SK-N-MC (cell line): ENCODE data around the gene SFTPA2.
"Not testable (repeated sequence)": the region's sequence is repeated elsewhere in the genome, so short reads cannot be mapped to it uniquely, and the experiment has no call there.

ENCODE experiments used
- EZH2 ChIP-seq: fragments of 200-600 bp; sonication (generic); IDR thresholded peaks from one replicate; pipeline ENCODE4 v1.6.1; 2017; ENCODE audit warnings: antibody characterized with exemption
- FOXP2 ChIP-seq: optimal IDR thresholded peaks from 2 replicates; pipeline ENCODE3; 2011; ENCODE audit warnings: mild to moderate bottlenecking, moderate library complexity; ENCODE audit not compliant: insufficient read depth; ENCODE audit errors: extremely low read length, control extremely low read depth
- POLR2AphosphoS5 ChIP-seq: IDR thresholded peaks from 2 replicates; pipeline ENCODE4 v1.6.1; 2012; ENCODE audit warnings: mild to moderate bottlenecking, low read depth, low read length, borderline replicate concordance

GRCh38 chr10:79522464-79522863 lies 37.7 kb downstream of the SFTPA2 start:
- not testable (repeated sequence) for TF ChIP-seq POLR2AphosphoS5, EZH2, FOXP2
